Globus pallidus (tissue), 1 donor: ENCODE data around the gene ZNF83.
"Not testable (repeated sequence)": the region's sequence is repeated elsewhere in the genome, so short reads cannot be mapped to it uniquely, and the experiment has no call there.

Experiments used
- DNase-seq: peaks from one replicate; pipeline ENCODE4 v3.0.0-alpha.2; 2015; ENCODE audit warnings: low spot score

Gene ZNF83

GRCh38 chr19:52569638-52569999 is 68.5 kb downstream of the ZNF83 start:
- not testable (repeated sequence) for DNase-seq

- no peak for DNase-seq
These were observed 70.2 kb downstream of the ZNF83 start for GRCh38 chr19:52567921-52568320.

DNA sequence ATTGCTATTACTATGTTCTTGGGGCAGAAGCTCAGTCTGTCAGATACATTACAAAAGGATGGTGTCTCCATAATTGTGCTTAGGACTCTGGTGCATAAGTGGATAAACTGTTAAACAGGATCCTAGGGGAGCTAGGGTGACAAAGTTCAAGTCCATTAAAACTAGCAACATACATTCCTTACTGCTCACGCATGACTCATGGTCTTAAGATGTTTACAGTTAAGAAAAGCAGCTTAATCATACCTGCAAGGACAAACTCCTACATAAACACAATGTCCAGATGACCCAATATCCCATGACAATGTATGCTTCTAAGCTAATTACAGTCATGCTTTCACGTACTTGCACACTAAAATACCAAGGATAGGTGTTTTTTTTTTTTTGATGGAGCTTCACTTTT is 71.6 kb downstream of the ZNF83 start:
- DNase-seq: no peak

- DNase-seq: no peak
These were observed 72.0 kb downstream of the ZNF83 start for GRCh38 chr19:52566121-52566520.
